HG03103 (cell line): ENCODE data around the gene ARID3B.
"Not testable (repeated sequence)": the region's sequence is repeated elsewhere in the genome, so short reads cannot be mapped to it uniquely, and the experiment has no call there.

Source experiments
- ATAC-seq: cut with Tn5 transposase; IDR thresholded peaks from one replicate; pipeline ENCODE4 v1.9.1; 2021; ENCODE audit warnings: low read depth; ENCODE audit not compliant: unreplicated experiment

ARID3B gene

GRCh38 chr15:74540761-74541493 is at the start of gene ARID3B:
ARID3B (plus strand) TSS chr15:74541220; CDS start chr15:74543937, 2,717 bp downstream.
- ATAC-seq, result peak; percentile 60

GRCh38 chr15:74496648-74497047 is 44.4 kb upstream of the ARID3B start:
- no peak for ATAC-seq

- no peak for ATAC-seq
These were observed 43.4 kb upstream of the ARID3B start for GRCh38 chr15:74497584-74497983.

GRCh38 chr15:74499366-74499765 is 41.7 kb upstream of the ARID3B start:
- no peak for ATAC-seq

GRCh38 chr15:74500401-74500800 is 40.6 kb upstream of the ARID3B start:
- no peak for ATAC-seq

- no peak for ATAC-seq
These were observed 38.7 kb upstream of the ARID3B start for GRCh38 chr15:74502301-74502700.

- no peak for ATAC-seq
These were observed 36.6 kb upstream of the ARID3B start for GRCh38 chr15:74504418-74504817.

- no peak for ATAC-seq
These were observed 36.2 kb upstream of the ARID3B start for GRCh38 chr15:74504836-74505235.

GRCh38 chr15:74505837-74506514 is 35.0 kb upstream of the ARID3B start:
- no peak for ATAC-seq

GRCh38 chr15:74506515-74506840 is 34.5 kb upstream of the ARID3B start:
- no peak for ATAC-seq

- no peak for ATAC-seq
These were observed 29.4 kb upstream of the ARID3B start for GRCh38 chr15:74511583-74511982.

- not testable (repeated sequence) for ATAC-seq
These were observed 27.0 kb upstream of the ARID3B start for GRCh38 chr15:74514059-74514458.

GRCh38 chr15:74517096-74517495 is 23.9 kb upstream of the ARID3B start:
- no peak for ATAC-seq

- no peak for ATAC-seq
These were observed 21.7 kb upstream of the ARID3B start for GRCh38 chr15:74519311-74519710.

- ATAC-seq, result no peak
These were observed 20.6 kb upstream of the ARID3B start for GRCh38 chr15:74520407-74520806.

- ATAC-seq, result no peak
These were observed 17.0 kb upstream of the ARID3B start for GRCh38 chr15:74523982-74524381.

GRCh38 chr15:74525309-74525708 is 15.7 kb upstream of the ARID3B start:
- no peak for ATAC-seq

GRCh38 chr15:74525945-74526344 is 15.1 kb upstream of the ARID3B start:
- ATAC-seq, result no peak

GRCh38 chr15:74528876-74529275 is 12.1 kb upstream of the ARID3B start:
- ATAC-seq, result no peak

GRCh38 chr15:74529921-74530320 is 11.1 kb upstream of the ARID3B start:
- ATAC-seq, result no peak

- ATAC-seq, result no peak
These were observed 10.3 kb upstream of the ARID3B start for GRCh38 chr15:74530771-74531143.

GRCh38 chr15:74531144-74531811 is 9.7 kb upstream of the ARID3B start:
- ATAC-seq, result no peak
